CD4-positive, alpha-beta T cell treated with Interleukin-4 for 1 hour (primary cell): ENCODE measurements around the gene TRABD.
"Not testable (repeated sequence)": the region's sequence is repeated elsewhere in the genome, so short reads cannot be mapped to it uniquely, and the experiment has no call there.

ENCODE experiments used
- DNase-seq, 2 donors: peaks; one replicate each; pipeline ENCODE4 v3.0.0-alpha.2; 2020 to 2022

TRABD gene

GRCh38 chr22:50153056-50153755 lies 32.5 kb upstream of the TRABD start:
- no peak for DNase-seq

GRCh38 chr22:50153756-50154140 lies 32.0 kb upstream of the TRABD start:
- no peak for DNase-seq

GRCh38 chr22:50157709-50158375 lies 27.9 kb upstream of the TRABD start:
- no peak for DNase-seq

- DNase-seq: no peak
Observed at GRCh38 chr22:50160947-50161346, 24.8 kb upstream of the TRABD start.

- no peak for DNase-seq
Observed at GRCh38 chr22:50161508-50162390, 24.0 kb upstream of the TRABD start.

- no peak for DNase-seq
Observed at GRCh38 chr22:50162391-50162956, 23.2 kb upstream of the TRABD start.

GRCh38 chr22:50165436-50166123 lies 20.1 kb upstream of the TRABD start:
- no peak for DNase-seq

- no peak for DNase-seq
Observed at GRCh38 chr22:50167689-50168489, 17.8 kb upstream of the TRABD start.

GRCh38 chr22:50168490-50169180 lies 17.1 kb upstream of the TRABD start:
- not testable (repeated sequence) for DNase-seq

GRCh38 chr22:50169181-50169759 lies 16.4 kb upstream of the TRABD start:
- DNase-seq: no peak

- peak in 1 of 2 donors; percentile 44 for DNase-seq
Observed at GRCh38 chr22:50169774-50170341, 15.9 kb upstream of the TRABD start.

- no peak for DNase-seq
Observed at GRCh38 chr22:50170453-50171318, 15.0 kb upstream of the TRABD start, which contains the start of gene PANX2. Gene PANX2, plus strand, starts transcription at chr22:50170731. Its CDS starts 0 bp downstream, at chr22:50170731.

- DNase-seq: no peak
Observed at GRCh38 chr22:50171319-50171964, 14.3 kb upstream of the TRABD start.

- no peak for DNase-seq
Observed at GRCh38 chr22:50171965-50172421, 13.7 kb upstream of the TRABD start.

- DNase-seq: peak in 1 of 2 donors; percentile 52
Observed at GRCh38 chr22:50173311-50173982, 12.3 kb upstream of the TRABD start.

GRCh38 chr22:50173983-50174355 lies 11.7 kb upstream of the TRABD start:
- no peak for DNase-seq

- no peak for DNase-seq
Observed at GRCh38 chr22:50174382-50175190, 11.1 kb upstream of the TRABD start.
